Middle frontal gyrus (tissue), 1 donor: ENCODE results near the gene HOXB5.

Source experiments
- DNase-seq: peaks from one replicate; pipeline ENCODE4 v3.0.0-alpha.2; 2015; ENCODE audit warnings: low spot score; ENCODE audit errors: extremely low spot score

The HOXB5 gene

GRCh38 chr17:48616717-48617470 lies 23.3 kb upstream of the HOXB5 start:
- no peak for DNase-seq

DNA sequence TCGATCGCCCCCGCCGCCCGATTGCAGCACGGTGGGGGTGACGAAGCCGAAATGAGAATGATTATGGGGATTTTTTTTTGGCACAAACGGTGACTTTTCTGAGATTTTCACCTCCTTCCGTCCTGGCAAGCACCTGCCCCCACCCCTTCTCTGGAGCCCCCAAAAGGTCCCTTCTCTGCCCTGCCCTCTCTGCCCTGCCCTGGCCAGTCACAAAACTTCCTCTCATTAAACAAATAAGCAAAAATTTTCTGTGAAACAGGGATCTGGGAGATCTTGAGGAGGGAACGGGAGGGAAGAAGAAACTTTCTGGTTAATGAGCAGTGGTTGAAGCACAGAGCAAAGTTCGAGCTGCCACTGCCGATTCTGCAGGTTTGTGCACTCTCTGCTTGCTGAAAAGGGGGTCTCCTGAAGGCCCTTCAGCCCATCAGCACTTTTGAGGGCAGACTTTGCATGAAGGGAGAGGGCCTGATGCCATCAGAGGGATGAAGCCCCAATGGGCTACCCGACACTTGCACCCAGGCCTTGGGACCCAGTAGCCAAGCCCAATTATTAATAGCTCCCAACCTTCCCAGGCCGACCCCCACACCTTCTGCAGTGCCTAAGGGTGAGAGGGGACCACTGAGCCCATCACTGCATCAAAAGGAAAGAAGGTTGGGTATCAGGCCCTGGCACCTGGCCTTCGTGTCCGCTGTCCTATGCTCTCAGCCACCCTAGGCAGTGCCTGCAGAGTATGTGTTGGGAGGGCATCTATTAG lies 22.6 kb upstream of the HOXB5 start:
- DNase-seq = no peak

DNA sequence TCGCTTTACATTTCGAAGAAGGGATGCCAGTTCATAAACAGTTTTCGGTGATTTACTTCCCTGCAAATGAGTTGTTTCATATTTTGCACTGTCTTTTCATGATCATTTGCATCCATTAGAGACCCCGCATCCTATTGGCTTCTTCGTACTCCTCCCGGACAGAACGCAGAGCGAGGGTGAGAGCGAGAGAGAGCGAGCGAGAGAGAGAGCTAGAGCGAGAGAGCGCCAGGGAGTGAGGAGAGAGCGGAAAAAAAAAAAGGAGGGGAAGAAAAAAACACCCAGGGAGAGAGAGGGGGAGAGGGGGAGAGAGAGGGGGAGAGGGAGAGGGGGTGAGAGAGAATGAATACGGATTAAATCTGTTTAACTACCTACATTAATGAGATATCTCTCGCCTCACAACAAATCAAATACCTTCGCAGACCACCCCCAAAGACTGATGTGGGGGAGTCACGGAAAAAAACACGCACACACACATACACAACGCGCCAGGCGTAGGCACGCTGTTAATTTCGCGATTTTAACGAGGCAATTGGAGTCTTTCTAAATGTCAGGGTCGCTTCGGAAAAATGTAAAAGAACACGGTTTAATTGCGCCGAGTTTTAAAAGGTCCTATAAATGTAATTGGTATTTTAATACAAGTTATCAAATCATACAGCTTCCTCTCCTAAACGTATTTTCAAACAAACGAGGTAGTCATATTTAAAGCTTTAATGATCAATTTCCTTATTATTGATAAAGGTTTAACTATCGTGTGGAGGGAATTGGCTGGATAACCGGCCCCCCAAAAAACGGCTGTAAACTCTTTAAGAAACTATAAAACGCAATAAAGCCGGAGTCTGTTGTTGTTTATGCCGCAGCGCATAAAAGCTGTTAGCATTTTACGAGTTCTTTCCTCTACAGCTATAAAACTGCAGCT lies 21.7 kb upstream of the HOXB5 start, which contains the start of gene HOXB8:
TSS of gene HOXB8 (minus strand) at position 246 of the 916 bp plus-strand sequence. CDS start 588 bp downstream, outside the sequence.
- no peak for DNase-seq

DNA sequence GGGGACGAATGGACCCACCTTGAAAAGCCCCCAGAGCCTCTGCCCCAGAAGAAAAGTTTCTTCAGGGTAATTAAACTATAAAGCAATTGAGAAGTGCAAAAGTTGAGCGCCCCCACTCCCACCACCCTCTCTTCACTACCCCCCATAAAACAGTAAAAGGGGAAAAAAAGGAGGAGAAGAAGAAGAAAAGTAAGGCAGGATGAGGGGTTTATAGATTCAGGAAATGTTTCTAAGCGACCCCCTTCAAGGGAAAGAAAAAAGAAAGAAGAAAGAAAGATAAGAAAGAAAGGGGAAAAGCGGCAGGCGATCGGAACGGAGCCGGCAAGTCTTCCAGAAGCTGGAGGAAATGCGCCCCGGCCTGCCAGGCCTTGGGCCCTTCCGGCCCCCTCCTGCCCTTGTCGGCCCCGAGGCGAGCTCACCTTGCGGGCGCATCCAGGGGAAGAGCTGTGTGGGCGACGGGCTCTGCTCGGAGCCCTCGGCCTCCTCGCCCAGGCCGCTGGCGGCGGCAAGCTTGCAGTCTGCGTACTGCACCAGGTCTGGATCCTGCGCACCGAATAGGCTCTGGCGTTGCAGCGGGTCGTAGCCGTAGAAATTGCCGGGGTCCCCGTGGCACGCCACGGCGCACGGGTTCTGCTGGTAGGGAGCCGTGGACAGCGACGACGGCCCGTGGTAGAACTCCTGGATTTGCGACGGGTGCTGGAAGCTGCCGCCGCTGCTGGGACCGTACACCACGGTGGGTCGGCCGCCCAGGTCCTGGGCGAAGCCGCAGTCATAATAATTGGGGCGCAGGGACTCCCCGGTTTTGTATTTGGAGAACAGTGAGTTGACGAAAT lies 20.5 kb upstream of the HOXB5 start:
- no peak for DNase-seq

DNA sequence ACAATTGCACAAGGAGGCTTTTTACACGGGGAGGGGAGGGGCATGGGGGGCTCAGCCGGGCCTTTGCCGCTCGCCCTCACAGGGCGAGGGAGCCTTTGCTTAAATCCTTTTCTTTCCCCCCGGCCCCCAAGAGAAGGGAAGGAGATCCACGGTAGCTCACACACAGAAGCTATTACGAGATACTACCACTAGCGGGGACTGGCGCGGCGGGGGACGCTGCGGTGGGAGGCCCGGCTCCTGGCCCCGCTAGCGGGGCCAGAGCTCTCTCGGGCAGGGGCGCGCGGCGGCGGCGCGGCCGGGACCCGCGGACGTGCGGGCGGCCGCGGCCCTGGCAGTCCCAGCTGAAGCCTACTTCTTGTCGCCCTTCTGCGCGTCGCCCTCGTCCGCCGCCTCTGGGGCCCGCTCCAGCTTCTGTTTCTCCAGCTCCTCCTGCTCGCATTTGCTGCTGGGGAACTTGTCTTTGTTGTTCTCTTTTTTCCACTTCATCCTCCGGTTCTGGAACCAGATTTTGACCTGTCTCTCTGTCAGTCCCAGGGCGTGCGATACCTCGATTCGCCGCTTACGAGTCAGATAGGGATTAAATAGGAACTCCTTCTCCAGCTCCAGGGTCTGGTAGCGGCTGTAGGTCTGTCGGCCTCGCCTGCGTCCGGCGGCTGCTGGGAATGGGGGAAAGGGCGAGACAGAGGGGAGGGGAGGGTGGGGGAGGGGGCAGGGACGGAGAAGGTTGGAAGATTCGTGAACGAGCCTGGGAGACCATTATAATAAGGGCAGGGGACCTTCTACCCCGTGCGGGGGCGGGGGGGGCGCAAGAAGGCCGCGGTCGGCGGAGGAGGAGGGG lies 19.5 kb upstream of the HOXB5 start:
- no peak for DNase-seq

DNA sequence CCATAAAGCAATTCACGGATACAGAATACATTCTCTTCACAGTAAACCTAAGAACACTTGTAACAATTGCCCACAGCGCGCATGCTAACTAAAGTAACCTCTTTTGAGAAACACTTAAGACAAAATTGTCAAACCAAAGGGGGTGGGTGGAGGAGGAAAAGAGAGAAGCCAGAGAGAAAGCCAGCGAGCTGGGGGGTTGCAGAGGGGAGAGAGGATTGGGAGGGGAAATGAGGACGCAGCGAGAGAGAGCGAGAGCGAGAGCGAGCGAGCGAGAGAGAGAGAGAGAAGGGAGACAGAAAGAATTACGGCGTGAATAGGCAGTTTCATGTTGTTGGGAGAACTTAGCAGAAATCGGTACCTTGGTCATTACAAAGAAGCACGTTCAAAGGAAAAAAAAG lies 18.9 kb upstream of the HOXB5 start:
- DNase-seq = no peak

GRCh38 chr17:48611681-48612455 lies 18.3 kb upstream of the HOXB5 start:
- no peak for DNase-seq

DNA sequence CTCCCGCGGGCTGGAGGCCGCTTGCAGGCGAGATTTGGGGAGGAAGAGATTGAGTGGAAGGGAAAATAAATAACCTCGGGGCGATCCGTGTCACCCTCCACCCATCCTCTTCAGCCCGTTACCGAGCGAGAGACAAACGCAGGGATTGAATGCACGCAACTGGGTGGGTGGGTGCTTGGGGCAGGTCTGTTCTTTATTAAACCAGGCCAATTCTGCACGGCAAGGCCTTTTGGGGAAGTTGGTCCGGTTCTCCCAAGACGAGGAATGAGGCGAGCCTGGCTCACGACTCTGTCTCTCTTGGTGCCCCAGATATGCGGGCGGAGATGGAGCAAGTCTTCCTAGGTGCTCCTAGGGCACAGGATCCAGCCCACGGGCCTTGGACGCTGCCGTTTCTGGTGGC lies 17.6 kb upstream of the HOXB5 start:
- no peak for DNase-seq

DNA sequence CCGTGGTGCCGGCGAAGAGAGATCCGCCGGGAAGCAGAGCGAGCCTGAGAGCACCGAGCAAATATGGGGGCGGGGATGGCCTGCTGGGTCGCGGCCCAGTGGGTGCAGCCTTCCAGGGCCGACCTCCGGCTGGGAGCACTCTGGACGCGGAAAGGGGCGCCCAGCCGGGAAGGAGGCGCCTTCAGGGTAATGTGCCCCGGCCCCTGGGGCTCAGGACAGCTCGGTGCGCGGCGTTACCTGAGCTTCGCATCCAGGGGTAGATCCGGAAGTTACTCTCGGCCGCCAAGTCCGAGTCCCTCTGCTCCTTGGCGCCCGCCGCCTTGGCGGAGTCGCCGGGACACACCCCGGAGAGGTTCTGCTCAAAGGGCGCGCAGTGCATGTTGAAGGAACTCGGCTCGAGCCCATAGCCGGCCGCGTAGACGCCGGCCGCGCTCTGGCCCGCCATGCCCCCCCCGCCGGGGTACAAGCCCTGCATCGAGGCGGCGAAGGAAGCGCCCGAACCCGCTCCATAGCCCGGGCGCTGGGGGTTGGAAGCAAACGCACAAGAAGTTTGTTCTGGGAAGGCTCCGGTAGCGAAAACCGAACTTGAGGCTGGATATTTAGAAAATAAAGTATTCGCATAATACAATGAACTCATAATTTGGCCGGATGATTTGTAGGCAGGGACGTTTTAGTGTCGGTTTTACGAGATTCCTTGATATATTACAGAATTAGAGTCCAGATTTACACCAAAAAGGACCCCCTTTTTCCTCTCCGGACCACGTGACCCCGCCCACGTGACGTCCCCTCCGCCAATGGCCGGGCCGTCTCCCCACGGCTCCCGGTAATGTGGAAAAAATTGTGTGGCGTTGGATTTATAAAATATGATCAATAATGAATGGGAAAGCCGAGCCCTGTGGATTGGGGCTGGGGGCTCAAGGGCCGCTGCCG lies 17.0 kb upstream of the HOXB5 start, which contains the start of gene HOXB7:
TSS of gene HOXB7 (minus strand) at position 736 of the 930 bp plus-strand sequence. CDS start at position 637, 99 bp downstream.
- DNase-seq = no peak

DNA sequence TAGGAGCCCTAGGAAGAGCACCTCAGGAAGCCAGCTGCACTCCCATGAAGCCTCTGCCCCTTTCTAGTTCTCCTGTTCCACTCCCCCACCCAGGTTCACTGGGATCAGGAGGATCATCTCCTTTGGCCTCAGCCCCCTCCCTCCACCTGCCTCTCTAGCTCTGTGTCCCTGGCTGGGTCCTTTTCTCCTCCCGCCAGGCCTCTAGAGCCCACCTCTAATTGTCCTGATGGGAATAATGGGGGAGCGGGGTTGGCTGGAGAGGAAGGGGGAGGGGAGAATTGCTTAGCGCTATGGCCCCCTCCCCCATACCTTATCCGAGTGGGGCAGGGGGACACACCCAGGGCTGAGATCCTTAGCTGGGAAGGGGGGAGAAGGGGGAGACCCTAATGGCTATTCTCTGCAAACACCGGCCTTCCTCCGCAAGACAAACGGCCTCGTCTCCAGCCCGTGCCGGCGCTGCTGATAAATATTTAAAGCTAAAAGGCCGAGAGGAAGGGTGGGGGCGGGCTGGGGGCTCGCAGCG lies 16.2 kb upstream of the HOXB5 start:
- no peak for DNase-seq

- no peak for DNase-seq
Measured at GRCh38 chr17:48609033-48609432, 15.5 kb upstream of the HOXB5 start.

DNA sequence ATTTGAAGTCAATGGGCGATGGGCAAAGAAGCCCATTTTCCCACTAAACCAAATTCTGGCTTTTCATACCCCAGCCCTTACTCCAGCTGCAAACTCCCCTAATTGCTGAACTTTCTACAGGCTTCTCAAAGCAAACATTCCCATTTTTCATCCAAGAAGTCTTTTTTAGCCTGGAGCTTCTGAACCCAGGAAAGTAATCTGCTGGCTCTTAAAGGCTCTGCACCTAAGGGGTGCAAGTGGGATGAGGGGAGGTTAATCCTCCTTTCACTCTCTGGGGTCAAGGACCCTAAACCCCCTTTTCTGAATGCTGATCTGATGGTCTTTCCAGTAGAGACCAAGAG lies 14.9 kb upstream of the HOXB5 start:
- DNase-seq = no peak

- DNase-seq = no peak
Measured at GRCh38 chr17:48606892-48607614, 13.5 kb upstream of the HOXB5 start.

DNA sequence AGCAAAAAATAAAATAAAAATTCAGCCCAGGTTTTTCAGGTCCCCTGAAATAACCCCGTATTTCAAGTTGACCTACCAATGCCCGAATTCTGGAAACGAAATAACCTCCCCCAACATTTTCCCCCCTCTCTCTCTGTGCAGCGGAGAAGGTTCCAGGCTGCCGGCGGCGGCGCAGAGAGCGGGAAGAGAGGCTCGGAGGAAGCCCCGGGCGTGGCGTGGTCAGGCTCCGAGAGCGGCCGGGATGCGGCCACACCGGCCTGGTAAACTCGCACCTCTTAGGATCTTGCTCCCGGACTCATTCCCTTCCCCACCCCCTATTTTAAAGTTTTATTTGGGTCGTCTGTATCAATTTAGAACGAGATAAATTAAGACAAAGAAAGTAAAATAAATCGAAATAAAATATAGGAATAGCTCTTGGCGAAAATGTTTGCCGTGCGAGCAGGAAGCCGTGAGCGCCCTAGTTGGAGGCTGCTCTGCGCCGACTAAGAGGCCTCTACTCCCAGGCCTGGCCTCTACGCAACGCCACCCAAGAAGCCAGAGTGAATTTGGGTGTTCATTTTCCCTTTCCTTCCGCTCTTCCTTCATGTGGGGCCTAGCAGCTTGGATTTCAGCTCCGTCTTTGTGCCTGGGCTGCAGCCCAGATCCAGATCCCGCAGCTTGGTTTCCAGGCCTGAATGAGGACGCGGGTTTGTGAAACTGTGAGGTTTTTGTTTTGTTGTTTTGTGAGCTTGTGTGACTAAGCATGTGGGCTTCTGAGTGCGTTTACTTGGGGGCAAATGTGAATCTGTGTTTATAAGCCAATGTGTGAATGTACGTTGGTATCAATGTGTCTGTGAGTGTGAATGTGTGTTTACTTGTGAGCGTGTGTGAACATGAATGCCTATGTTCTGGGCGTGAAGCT lies 12.7 kb upstream of the HOXB5 start:
- no peak for DNase-seq

- no peak for DNase-seq
Measured at GRCh38 chr17:48605409-48605919, 11.9 kb upstream of the HOXB5 start.
